Ectodermal cell (in vitro differentiated cells): Measurements from ENCODE around the gene NR2C2.

Experiments used
- H3K27ac ChIP-seq: 2 replicates; pipeline ENCODE4 v1.7.0; 2013; ENCODE audit warnings: mild to moderate bottlenecking, low read depth, low read length; ENCODE audit not compliant: insufficient read depth, poor library complexity, severe bottlenecking
- H3K27me3 ChIP-seq: 2 replicates; pipeline ENCODE4 v1.7.0; 2013; ENCODE audit warnings: mild to moderate bottlenecking, low read length; ENCODE audit not compliant: insufficient read depth, control insufficient read depth, poor library complexity, severe bottlenecking
- H3K36me3 ChIP-seq: one replicate; pipeline ENCODE4 v1.7.0; 2013; ENCODE audit warnings: low read length; ENCODE audit not compliant: control insufficient read depth, insufficient read depth
- H3K4me1 ChIP-seq: one replicate; pipeline ENCODE4 v1.7.0; 2013; ENCODE audit warnings: low read length; ENCODE audit not compliant: control insufficient read depth, insufficient read depth
- H3K4me3 ChIP-seq: 2 replicates; pipeline ENCODE4 v1.7.0; 2013; ENCODE audit warnings: low read depth, low read length, control low read depth; ENCODE audit not compliant: insufficient read depth
- H3K9me3 ChIP-seq: 2 replicates; pipeline ENCODE4 v1.7.0; 2013; ENCODE audit warnings: mild to moderate bottlenecking, low read length, moderate library complexity; ENCODE audit not compliant: control insufficient read depth
- WGBS, 2 experiments: methylation state at CpG; one replicate each; pipeline ENCODE4 v1.1.7; 2013; ENCODE audit warnings: missing lambda C conversion rate in 2 of 2; 5-methylcytosine and 5-hydroxymethylcytosine counted together

The NR2C2 gene

DNA sequence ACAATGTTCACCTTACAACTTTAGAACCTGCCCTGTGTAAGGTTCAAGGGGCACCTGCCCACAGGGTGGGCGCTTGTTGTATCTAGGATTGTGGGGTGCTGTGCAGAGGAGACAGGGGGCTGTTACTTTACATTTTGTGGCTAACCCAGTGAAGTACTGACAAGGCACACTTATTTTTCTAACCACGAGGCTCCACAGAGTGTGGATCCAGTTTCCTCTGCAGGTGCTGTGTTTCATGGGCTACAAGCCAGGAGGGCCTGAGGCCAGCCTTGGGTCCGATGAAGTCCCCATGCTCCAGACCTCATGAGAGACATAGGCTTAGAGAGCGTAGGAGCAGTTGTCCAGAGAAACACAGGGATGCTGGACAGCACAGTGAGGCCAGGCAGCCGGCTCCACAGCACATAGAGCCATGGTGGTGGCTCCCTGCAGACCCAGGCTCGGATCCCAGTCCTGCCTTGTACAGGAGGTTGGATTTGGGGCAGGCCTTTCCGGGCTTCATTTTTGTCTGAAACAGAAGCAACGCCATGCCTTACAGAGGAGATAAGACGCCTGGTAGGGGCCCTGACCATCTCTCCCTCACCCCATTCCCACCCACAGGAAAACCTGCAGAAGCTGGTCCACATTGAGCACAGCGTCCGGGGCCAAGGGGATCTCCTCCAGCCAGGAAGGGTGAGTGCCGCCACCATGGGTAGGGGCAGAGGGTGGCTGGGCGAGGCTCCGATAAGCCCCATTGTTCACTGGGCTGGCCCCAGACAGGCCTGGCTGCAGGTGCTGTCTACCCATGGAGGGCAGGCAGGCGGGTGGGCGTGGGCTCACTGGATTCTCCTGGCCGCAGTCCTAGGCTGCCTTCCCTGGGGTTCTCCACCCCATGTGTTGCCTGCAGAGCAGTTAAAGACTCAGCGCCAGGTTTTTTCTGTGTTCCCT lies 40.1 kb upstream of the NR2C2 start:
- no peaks in the 10 kb centered on the region for H3K9me3 ChIP-seq
- no peaks in the 10 kb centered on the region for H3K4me1 ChIP-seq
- no peak overlapping the region for H3K4me3 ChIP-seq
- no peaks in the 10 kb centered on the region for H3K27me3 ChIP-seq
- no peaks in the 10 kb centered on the region for H3K36me3 ChIP-seq
- no peak overlapping the region for H3K27ac ChIP-seq
- 89 to 90% methylated on average over 18 of the region's 18 CpGs for WGBS, 2 experiments

DNA sequence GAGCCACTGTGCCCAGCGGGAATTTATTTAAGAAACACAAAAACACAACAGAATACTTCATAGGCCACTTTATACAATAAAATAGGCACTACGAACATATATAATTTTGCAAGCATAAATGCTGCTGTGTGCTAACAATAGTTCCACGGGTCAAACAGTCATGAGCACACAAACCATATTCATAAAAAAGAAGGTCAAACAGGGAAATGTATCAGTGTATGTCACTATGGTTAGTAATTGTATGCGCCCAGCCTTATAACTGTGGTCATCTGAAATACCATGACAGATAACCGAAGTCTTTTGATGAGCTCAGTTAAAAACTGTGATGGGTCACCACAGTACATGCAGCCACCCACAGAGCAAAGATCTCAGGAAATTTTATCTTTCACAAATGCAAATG lies 38.1 kb upstream of the NR2C2 start:
- Histone ChIP-seq H3K27me3 (no peaks in the 10 kb centered on the region), H3K27ac (no peak overlapping the region), H3K36me3 (no peaks in the 10 kb centered on the region), H3K4me1 (no peaks in the 10 kb centered on the region), H3K4me3 (no peak overlapping the region), H3K9me3 (no peaks in the 10 kb centered on the region)
- 92 to 98% methylated on average over 5 of the region's 5 CpGs for WGBS, 2 experiments

DNA sequence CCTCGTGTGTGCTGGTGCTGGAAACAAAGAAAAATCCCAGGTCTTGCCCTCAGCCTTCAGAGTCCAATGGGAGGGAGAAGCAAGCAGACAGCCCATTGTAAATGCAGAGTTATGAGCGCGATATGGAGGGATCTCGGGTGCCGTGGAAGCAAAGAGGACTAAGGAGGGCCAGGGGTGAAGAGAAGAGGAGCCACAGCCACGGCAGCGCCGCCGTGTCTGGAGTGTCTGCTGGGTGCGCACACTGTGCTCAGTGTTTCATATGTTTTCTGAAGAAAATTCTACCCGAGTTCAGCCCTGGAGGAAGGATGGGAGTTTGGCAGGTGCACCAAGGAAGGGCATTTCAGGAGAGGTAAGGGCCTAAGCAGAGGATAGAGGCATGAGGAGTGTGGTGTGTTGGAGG lies 35.7 kb upstream of the NR2C2 start:
- no peaks in the 10 kb centered on the region for H3K9me3 ChIP-seq
- 93 to 95% methylated on average over 11 of the region's 11 CpGs for WGBS, 2 experiments
- H3K4me1 ChIP-seq, result no peaks in the 10 kb centered on the region

DNA sequence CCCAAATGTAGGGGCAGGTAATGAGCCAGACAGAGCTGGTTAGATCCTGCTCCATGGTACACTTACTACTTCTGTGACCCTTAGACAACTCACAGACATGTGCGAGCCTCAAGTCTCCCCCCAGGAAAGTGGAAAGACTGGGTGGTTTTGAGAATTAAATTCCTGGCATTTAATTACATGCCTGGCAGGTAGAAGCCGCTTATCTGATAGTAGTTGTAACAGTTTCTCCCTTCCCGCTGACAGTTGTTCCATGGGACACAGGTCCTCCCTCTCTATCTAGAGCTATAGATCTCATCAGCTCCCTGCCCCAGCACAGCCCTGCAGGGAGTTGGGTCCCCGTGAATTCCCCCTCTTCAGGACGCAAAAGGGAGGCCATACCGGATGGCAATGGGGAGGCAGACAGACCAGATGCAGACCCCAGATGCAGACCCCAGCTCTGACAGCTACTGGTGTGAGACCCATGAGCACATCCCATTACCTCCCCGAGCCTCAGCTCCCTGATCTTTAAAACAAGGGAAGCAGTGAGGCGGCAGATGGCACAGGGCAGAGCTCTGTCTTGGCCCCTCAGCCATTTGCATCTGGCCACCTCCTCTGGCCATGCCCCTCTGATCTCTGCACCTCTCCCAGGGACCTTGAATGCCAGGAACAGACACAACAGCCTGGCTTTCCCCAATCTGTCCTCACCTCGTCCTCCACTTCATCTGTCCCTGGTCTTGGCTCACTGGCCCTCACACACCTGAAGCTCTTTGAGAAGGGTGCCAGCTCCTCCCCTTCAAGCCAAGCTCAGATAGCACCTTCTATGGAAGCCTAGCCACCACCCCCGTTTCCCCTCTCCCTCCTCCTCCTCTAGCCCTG lies 34.1 kb upstream of the NR2C2 start:
- WGBS, 2 experiments, result 83 to 84% methylated on average over 10 of the region's 10 CpGs
- H3K36me3 ChIP-seq, result no peaks in the 10 kb centered on the region
- H3K27me3 ChIP-seq, result no peaks in the 10 kb centered on the region

More for the DNA sequence above, 35.7 kb upstream of the NR2C2 start:
- Histone ChIP-seq H3K27ac (no peak overlapping the region), H3K27me3 (no peaks in the 10 kb centered on the region), H3K4me3 (no peak overlapping the region), H3K36me3 (no peaks in the 10 kb centered on the region)

DNA sequence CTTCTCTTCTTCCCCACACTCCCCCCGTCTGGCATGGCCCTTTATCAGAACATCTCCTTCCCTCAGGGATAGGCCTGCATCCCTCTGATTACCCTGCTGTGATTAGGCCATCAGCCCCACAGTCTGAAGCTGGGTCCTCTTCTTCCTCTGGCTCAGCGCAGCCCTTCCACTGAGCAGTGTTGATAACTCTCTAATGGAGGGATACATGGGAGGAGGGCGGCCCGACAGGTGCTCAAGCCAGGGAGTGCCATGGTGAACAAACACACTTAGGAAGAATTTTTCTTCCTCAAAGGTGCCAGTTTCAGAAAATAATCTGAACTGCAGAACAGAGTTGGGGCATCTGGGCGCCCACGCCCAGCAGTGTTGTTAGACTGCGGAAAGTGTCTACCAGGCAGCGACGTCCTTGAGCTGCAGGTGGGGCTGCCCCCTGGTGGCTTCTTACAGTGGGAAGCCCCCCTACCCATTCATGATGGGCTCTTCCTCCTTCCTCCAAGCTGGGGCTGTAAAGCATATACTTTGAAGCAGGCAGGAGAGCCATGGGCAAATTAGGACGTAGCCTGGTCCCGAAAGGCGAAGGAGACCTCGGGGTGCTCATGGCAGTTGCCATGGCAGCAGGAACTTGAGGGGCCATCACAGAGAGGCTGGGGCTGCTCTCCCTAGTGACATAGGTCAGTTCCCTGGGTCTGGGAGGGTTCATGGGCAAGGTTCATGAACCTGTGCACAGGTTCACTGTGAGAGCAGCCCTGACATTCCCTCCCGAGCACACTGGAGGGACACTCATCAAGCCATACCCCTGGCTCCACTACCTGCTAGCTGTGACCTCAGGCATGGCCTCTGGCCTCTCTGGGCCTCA lies 33.2 kb upstream of the NR2C2 start:
- 81 to 85% methylated on average over 14 of the region's 14 CpGs for WGBS, 2 experiments
- H3K9me3 ChIP-seq, result no peaks in the 10 kb centered on the region
- H3K27ac ChIP-seq, result no peak overlapping the region
- H3K36me3 ChIP-seq, result no peaks in the 10 kb centered on the region
- H3K4me3 ChIP-seq, result no peak overlapping the region
- H3K4me1 ChIP-seq, result no peaks in the 10 kb centered on the region
- no peaks in the 10 kb centered on the region for H3K27me3 ChIP-seq

More for the DNA sequence above, 34.1 kb upstream of the NR2C2 start:
- Histone ChIP-seq H3K4me3 (no peak overlapping the region), H3K4me1 (no peaks in the 10 kb centered on the region), H3K27ac (no peak overlapping the region), H3K9me3 (no peaks in the 10 kb centered on the region)

DNA sequence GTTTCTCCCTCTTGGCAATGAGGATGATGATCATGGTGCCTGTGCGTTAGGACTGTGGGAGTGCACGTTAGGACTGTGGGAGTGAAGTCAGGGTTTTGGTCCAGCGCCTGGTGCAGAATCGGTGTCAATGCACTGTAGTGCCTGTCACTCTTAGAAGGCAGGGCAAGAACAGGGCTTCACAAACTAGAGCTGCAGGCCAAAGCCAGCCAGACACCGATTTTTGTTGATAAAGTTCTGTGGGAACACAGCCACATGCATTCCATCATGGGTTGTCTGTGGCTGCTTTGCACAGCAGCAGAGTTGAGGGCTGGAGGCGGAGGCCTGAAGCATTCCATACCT lies 32.6 kb upstream of the NR2C2 start:
- Histone ChIP-seq H3K27ac (no peak overlapping the region), H3K9me3 (no peaks in the 10 kb centered on the region), H3K4me1 (no peaks in the 10 kb centered on the region), H3K36me3 (no peaks in the 10 kb centered on the region), H3K4me3 (no peak overlapping the region), H3K27me3 (no peaks in the 10 kb centered on the region)
- WGBS, 2 experiments, result 91% methylated on average over 5 to 6 of the region's 6 CpGs

DNA sequence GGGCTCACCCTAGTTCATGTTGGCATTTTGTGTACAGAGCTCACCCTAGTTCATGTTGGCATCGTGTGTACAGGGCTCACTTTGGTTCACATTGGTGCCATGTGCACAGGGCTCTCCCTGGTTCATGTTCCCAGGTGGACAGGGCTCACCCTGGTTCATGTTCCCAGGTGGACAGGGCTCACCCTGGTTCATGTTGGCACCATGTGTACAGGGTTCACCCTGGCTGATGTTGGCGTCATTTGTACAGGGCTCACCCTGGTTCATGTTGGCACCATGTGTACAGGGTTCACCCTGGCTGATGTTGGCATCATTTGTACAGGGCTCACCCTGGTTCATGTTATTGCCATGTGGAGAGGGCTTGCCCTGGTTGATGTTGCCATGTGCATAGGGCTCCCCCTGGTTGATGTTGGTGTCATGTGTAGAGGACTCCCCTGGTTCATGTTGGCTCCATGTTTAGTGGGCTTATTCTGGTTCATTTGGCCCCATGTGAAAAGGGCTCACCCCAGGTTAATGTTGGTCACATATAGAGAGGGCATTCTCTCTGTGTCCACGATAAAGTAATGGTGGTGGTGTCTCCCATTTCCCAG lies 31.7 kb upstream of the NR2C2 start:
- Histone ChIP-seq H3K4me1 (no peaks in the 10 kb centered on the region), H3K27me3 (no peaks in the 10 kb centered on the region), H3K9me3 (no peaks in the 10 kb centered on the region), H3K27ac (no peak overlapping the region), H3K4me3 (no peak overlapping the region), H3K36me3 (no peaks in the 10 kb centered on the region)
- 91% methylated on average over 3 of the region's 3 CpGs for WGBS, 2 experiments

DNA sequence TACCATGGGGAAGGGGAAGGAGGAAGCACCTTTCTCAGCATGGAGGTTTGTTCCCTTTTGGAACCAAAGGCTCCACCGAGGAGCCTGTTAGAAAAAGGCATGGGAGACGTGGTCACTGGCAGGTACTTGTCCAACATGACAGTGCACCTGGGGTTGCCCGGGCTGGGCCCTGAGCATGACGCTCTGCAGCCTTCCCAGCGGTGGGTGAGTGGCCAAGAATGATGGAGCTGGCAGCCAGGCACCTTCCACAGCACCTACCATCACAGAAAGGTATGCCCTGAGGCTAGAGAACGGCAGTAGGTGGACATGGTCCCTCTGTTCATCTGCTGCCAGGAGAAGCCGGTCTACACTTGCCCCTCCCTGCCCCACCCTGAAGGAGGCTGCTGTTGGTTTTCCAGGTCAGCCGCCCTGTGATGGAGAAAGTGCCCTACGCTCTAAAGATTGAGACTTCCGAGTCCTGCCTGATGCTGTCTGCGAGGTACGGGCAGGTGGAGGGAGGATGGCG lies 29.0 kb upstream of the NR2C2 start:
- Histone ChIP-seq H3K9me3 (no peaks in the 10 kb centered on the region), H3K36me3 (no peaks in the 10 kb centered on the region), H3K27me3 (no peaks in the 10 kb centered on the region), H3K4me3 (no peak overlapping the region), H3K27ac (no peak overlapping the region), H3K4me1 (no peaks in the 10 kb centered on the region)
- 88 to 89% methylated on average over 13 of the region's 13 CpGs for WGBS, 2 experiments

DNA sequence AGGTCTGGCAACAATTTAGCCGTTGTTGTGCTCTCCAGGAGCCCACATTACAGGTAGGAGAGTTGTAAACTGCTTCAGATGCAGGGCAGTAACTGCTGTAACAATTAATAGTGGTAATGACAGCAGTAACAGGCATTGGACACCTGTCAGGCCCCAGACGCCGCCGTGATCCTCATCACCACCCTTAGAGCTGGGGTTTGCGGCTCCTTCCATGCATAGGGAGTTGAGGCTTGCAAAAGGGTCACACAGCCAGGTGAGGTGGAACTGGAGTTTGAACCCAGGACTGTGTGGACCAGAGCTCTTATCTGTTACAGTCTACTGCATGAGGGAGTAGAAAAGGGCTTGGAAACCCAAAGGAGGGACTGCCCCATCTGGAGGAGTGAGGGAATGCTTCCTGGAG lies 26.8 kb upstream of the NR2C2 start:
- no peaks in the 10 kb centered on the region for H3K4me1 ChIP-seq
- H3K27me3 ChIP-seq, result no peaks in the 10 kb centered on the region
- no peak overlapping the region for H3K4me3 ChIP-seq
- no peaks in the 10 kb centered on the region for H3K9me3 ChIP-seq
- H3K27ac ChIP-seq, result no peak overlapping the region
- WGBS, 2 experiments, result 88 to 94% methylated on average over 5 of the region's 5 CpGs
- no peaks in the 10 kb centered on the region for H3K36me3 ChIP-seq
